AG04450 (cell line): ENCODE results near the gene PDE7B. TPM values are rescaled to one million over a fixed set of nuclear protein-coding genes. Genes with fewer than 3 reads are reported as not detected.

Experiments
- CTCF ChIA-PET: fragments of 300-600, 350-600 bp; formaldehyde crosslinking; extraction: SDS; loops from one replicate; lab custom pipeline; 2022; ENCODE audit warnings: antibody characterized with exemption, inconsistent platforms; lab: Charles Lee
- POLR2A ChIA-PET: fragments of 350-600 bp; formaldehyde crosslinking; extraction: SDS; loops from one replicate; lab custom pipeline; 2021; ENCODE audit warnings: antibody characterized with exemption, inconsistent platforms; lab: Yijun Ruan, JAX
- DNase-seq: peaks from one replicate; pipeline ENCODE4 v3.0.0-alpha.2; 2011; ENCODE audit warnings: low read depth, low spot score
- H3K27ac ChIP-seq: one replicate; pipeline ENCODE4 v1.5.1; 2012; ENCODE audit warnings: low read depth, low read length, control low read depth
- H3K27me3 ChIP-seq: one replicate; pipeline ENCODE4 v1.6.0; 2012; ENCODE audit warnings: low read length; ENCODE audit not compliant: control insufficient read depth, insufficient read depth
- H3K4me3 ChIP-seq: 2 replicates; pipeline ENCODE4 v1.5.1; 2011; ENCODE audit warnings: mild to moderate bottlenecking, low read depth, low read length, control low read depth
- H3K9me3 ChIP-seq: 2 replicates; pipeline ENCODE4 v1.5.1; 2012; ENCODE audit warnings: low read length; ENCODE audit not compliant: control insufficient read depth, insufficient read depth
- polyA plus RNA-seq: library from polyadenylated mRNA; depleted of rRNA; stranded (reverse); fragments of >200 nt; gene quantifications from 2 replicates; pipeline ENCODE4 v1.2.3, GENCODE V29; 2011
- TF ChIP-seq, protein P1 (sequence below): IDR thresholded peaks from 2 replicates; pipeline ENCODE4 v1.5.1; 2011; ENCODE audit warnings: low read depth, low read length, control low read depth, inconsistent platforms

Gene PDE7B
- polyA plus RNA-seq, 1 experiment, result 17.4 TPM

DNA sequence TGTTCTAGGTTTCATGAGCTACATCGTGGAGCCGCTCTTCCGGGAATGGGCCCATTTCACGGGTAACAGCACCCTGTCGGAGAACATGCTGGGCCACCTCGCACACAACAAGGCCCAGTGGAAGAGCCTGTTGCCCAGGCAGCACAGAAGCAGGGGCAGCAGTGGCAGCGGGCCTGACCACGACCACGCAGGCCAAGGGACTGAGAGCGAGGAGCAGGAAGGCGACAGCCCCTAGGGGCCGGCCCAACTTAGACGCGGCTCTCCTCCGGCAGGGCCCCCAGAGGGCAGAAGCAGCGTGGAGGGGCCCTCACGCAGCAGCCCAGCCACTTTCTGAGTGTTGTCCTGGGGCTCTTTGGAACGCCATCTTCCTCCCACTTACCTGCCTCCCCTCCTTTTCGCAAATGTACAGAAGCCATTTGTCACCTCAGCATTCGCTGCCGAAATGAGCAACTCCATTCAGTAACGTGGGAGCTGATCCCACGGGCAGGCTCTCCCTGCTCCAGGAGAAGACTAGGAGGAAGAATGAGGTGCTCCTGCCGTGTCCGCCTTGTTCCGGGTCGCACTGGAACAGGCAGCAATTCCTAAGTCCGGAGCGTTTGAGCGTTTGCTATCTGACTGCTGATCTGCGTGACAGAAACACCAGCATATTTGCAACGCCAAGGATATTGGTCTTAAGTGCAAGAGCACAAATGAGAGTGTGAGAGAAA is 340.3 kb downstream of the PDE7B start:
- H3K9me3 ChIP-seq, result peaks cover 3% of the 10 kb centered on the region; the same call in 1 of the 2 replicates
- no peak for DNase-seq
- POLR2A ChIA-PET, result no interaction called here
- CTCF ChIA-PET, result no interaction called here
- TF ChIP-seq, protein P1, sequence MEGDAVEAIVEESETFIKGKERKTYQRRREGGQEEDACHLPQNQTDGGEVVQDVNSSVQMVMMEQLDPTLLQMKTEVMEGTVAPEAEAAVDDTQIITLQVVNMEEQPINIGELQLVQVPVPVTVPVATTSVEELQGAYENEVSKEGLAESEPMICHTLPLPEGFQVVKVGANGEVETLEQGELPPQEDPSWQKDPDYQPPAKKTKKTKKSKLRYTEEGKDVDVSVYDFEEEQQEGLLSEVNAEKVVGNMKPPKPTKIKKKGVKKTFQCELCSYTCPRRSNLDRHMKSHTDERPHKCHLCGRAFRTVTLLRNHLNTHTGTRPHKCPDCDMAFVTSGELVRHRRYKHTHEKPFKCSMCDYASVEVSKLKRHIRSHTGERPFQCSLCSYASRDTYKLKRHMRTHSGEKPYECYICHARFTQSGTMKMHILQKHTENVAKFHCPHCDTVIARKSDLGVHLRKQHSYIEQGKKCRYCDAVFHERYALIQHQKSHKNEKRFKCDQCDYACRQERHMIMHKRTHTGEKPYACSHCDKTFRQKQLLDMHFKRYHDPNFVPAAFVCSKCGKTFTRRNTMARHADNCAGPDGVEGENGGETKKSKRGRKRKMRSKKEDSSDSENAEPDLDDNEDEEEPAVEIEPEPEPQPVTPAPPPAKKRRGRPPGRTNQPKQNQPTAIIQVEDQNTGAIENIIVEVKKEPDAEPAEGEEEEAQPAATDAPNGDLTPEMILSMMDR, result no peak
- no peak overlapping the region for H3K4me3 ChIP-seq
- no peaks in the 10 kb centered on the region for H3K27me3 ChIP-seq
- H3K27ac ChIP-seq, result no peak overlapping the region

DNA sequence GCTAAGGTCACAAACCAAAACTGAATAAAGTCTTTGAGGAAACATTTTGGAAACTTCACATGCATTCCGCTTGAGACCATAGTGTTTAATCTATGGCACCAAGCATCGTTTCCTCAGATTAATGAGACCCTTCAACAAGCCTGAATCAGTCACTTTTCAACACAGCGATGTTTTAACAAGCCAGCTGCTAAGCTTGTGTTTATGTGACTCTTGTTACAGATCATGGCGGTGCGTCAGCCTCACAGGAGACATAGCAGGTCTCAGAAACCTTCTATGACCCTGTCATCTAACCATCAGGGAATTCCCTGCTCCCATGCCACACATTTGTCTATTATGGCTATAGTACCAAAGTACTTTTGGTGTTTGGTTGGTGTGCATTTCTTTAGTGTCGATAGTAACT is 341.4 kb downstream of the PDE7B start:
- Histone ChIP-seq H3K27ac (no peak overlapping the region), H3K9me3 (peaks cover 3% of the 10 kb centered on the region; the same call in 1 of the 2 replicates), H3K27me3 (no peaks in the 10 kb centered on the region), H3K4me3 (no peak overlapping the region)
- ChIA-PET POLR2A (no interaction called here), CTCF (no interaction called here)
- peak; percentile 18 for DNase-seq
- TF ChIP-seq, protein P1, result no peak

DNA sequence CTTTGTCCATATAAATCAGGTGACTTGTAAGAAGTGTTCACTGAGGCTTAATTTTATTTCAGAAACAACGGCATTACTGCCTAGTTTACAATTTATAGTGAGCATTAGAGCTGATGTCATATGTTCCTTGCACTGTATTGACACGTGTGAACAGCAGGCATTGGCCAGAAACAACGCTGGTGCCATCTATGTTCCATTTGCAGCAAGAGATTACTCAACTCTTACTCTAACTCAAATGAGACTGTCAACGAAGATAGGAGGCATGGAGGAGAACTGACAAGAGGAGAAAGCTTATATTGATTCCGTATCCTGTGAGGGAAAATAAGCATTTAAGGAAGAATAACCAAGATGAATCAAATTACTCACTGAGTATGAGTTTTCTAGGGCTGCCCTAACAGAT is 350.2 kb downstream of the PDE7B start:
- POLR2A ChIA-PET, result no interaction called here

DNA sequence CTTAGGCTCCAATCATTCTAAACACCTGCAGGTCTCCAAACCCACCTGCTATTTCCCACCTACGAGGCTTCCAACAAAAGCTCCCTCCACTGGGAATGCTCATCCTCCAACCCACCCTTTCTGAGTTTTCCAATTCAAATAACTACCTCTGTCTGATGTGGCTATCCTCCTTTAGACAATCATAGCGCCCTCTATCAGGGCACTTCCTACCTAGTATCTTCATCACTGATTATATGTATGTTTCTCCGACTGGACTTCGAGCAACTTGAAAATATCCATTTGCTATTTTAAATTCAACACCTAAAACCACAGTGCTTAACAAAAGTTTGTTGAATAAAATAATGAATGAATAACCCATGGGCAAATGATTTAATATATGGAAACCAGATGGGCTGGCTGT is 357.3 kb downstream of the PDE7B start:
- no peak for DNase-seq
- Histone ChIP-seq H3K27me3 (no peaks in the 10 kb centered on the region), H3K4me3 (no peak overlapping the region), H3K9me3 (no peaks in the 10 kb centered on the region), H3K27ac (no peak overlapping the region)
- CTCF ChIA-PET, result interaction anchor here (1.0 kb wide), 1 partner anchor 18 kb away, joined by 4 read pairs; no protein-coding TSS in a partner anchor
- POLR2A ChIA-PET, result no interaction called here
- TF ChIP-seq, protein P1, result no peak

More for the DNA sequence above, 350.2 kb downstream of the PDE7B start:
- Histone ChIP-seq H3K4me3 (no peak overlapping the region), H3K9me3 (no peaks in the 10 kb centered on the region), H3K27me3 (no peaks in the 10 kb centered on the region), H3K27ac (no peak overlapping the region)
- CTCF ChIA-PET, result interaction anchor here (1.8 kb wide), 1 partner anchor 25 kb away, joined by 6 read pairs; no protein-coding TSS in a partner anchor
- TF ChIP-seq, protein P1, result no peak
- DNase-seq, result no peak

DNA sequence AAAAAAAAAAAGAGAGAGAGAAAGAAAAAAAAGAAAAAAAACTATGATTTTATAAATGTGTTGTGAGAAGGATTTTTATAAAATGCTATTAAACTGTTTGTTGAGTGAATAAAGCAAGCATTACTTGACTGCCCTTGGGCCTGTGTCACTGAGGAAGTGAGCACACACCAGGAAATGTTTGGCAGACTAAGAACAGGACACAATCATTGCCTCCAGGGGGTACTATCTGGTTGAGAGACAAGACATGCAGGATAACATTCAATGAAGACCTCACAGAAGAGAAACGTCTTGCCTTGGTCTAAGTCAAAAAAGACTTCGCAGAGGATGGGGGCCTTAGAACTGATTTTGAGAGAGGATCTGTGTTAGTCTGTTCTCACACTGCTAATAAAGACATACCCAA is 358.0 kb downstream of the PDE7B start:
- Histone ChIP-seq H3K9me3 (no peaks in the 10 kb centered on the region), H3K4me3 (no peak overlapping the region), H3K27ac (no peak overlapping the region), H3K27me3 (no peaks in the 10 kb centered on the region)
- ChIA-PET POLR2A (no interaction called here), CTCF (interaction anchor here (1.0 kb wide), 1 partner anchor 17 kb away, joined by 4 read pairs; no protein-coding TSS in a partner anchor)
- TF ChIP-seq, protein P1, result no peak
- DNase-seq, result no peak
